ENCODE measurements around the gene ANP32A. TPM values are rescaled to one million over a fixed set of nuclear protein-coding genes. Genes with fewer than 3 reads are reported as not detected.

ANP32A gene
- total RNA-seq, 4 donors from 2014 or later = 27.1 to 55.8 (median 50.6) TPM

DNA sequence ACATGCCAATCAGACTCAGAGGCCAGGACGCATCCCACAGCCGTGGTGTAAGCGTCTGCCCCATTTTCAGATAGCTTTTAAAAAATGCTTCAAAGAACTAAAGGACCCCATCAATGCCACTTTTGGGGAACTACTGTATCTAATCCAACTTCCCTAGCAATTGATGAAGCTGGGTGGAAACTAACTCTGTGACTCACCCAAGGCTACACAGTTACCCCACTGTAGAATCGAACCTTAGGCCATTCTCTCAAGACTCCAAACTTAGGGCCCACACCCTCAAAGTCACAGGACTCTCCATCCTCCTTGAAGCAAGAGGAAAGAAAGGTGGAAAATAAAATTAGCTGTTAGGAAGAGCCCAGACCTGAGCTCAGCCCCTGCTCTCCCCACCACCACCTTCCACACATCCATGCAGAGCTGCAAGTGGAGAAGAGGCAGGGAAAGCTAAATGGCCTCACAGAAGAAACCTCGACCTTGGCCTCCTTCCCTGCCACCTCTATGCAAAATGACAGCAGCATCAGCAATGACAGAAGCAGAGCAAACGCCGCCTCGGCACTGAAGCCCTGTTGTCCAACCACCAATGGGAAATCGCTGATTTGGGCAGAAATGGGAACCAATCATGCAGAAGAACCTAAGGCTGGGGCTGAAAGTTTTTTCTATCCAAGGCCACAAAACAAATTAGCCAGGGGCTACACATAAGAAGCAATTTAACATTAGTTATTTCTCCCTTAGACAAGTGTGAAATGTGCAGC is 22.2 kb downstream of the ANP32A start:
- TF ChIP-seq, protein P1, sequence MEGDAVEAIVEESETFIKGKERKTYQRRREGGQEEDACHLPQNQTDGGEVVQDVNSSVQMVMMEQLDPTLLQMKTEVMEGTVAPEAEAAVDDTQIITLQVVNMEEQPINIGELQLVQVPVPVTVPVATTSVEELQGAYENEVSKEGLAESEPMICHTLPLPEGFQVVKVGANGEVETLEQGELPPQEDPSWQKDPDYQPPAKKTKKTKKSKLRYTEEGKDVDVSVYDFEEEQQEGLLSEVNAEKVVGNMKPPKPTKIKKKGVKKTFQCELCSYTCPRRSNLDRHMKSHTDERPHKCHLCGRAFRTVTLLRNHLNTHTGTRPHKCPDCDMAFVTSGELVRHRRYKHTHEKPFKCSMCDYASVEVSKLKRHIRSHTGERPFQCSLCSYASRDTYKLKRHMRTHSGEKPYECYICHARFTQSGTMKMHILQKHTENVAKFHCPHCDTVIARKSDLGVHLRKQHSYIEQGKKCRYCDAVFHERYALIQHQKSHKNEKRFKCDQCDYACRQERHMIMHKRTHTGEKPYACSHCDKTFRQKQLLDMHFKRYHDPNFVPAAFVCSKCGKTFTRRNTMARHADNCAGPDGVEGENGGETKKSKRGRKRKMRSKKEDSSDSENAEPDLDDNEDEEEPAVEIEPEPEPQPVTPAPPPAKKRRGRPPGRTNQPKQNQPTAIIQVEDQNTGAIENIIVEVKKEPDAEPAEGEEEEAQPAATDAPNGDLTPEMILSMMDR (IDR thresholded peaks at IDR 0.05 in 4 of 5, conservative IDR thresholded peaks at IDR 0.05 in 1 of 5) = no peak
- TF ChIP-seq POLR2A (IDR thresholded peaks at IDR 0.05) = no peak
- no peak overlapping the region for H3K4me3 ChIP-seq
- H3K27ac ChIP-seq = peak overlapping the region in 1 of 4 donors; percentile 43
- peaks cover 59 to 60% of the 10 kb centered on the region in 2 donors for H3K4me1 ChIP-seq
- intact Hi-C loops (cut with DNase I; ENCODE audit: low total_unique reads) = no loop called here
- no peaks in the 10 kb centered on the region for H3K27me3 ChIP-seq
- no peaks in the 10 kb centered on the region for H3K9me3 ChIP-seq
- ATAC-seq (no peak), DNase-seq (no peak)
- H3K36me3 ChIP-seq = no peaks in the 10 kb centered on the region
- in situ Hi-C loops (cut with MboI; ENCODE audit: low sequenced_read_pairs in 4 of 4) = no loop called here

DNA sequence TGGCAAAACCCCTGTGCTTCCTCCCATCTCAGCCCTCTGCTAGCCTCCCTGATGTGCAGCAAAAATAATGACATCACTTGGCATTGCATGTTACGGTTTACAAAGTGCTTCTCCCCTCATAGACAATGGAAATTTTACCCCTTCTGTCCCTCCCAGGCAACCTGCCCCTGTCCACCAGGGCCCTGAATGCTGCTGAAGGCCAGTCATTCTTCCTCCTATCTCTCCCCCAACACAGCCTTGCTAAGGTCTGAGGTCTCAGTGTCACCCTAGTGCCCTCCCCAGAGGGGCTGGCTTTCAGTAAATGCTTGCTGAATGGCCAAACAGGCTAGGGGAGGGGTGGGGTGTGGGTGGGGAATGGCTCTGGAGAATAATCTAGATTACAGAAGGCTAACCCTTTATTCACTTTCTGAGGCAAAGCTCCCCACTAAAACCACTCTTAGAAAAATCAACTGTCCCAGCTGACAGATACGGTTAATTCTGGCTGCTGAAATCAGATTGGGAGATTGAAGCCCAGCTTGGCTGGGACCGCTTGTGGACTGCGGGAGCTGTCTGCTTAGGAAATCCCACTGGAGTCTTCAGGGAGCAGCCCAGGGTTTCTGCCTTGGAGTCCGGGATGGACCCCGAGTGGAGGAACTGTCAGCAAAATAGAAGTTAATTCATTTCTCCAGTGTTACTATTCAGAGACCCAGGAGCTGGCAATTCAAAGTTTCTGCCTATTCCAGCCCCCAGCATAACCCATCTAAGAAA is 22.9 kb downstream of the ANP32A start:
- Histone ChIP-seq H3K4me1 (peaks cover 63 to 67% of the 10 kb centered on the region in 2 donors), H3K27me3 (no peaks in the 10 kb centered on the region), H3K9me3 (no peaks in the 10 kb centered on the region), H3K4me3 (no peak overlapping the region), H3K27ac (peak overlapping the region in 3 of 4 donors; percentile 30 to 93 (median 43)), H3K36me3 (no peaks in the 10 kb centered on the region)
- intact Hi-C loops (cut with DNase I; ENCODE audit: low total_unique reads) = no loop called here
- DNase-seq = no peak
- TF ChIP-seq, protein P1 (IDR thresholded peaks at IDR 0.05 in 4 of 5, conservative IDR thresholded peaks at IDR 0.05 in 1 of 5) = no peak
- no peak for TF ChIP-seq POLR2A (IDR thresholded peaks at IDR 0.05)
- no peak for ATAC-seq
- in situ Hi-C loops (cut with MboI; ENCODE audit: low sequenced_read_pairs in 4 of 4) = no loop called here

GRCh38 chr15:68797191-68797590 is 23.5 kb downstream of the ANP32A start:
- Histone ChIP-seq H3K27me3 (no peaks in the 10 kb centered on the region), H3K4me1 (peaks cover 69 to 73% of the 10 kb centered on the region in 2 donors), H3K4me3 (no peak overlapping the region), H3K27ac (peak overlapping the region in 3 of 4 donors; percentile 30 to 93 (median 43)), H3K9me3 (no peaks in the 10 kb centered on the region), H3K36me3 (no peaks in the 10 kb centered on the region)
- no peak for ATAC-seq
- in situ Hi-C loops (cut with MboI; ENCODE audit: low sequenced_read_pairs in 4 of 4) (no loop called here), intact Hi-C loops (cut with DNase I; ENCODE audit: low total_unique reads) (no loop called here)
- no peak for DNase-seq
- TF ChIP-seq POLR2A (IDR thresholded peaks at IDR 0.05) = no peak
- TF ChIP-seq, protein P1 (IDR thresholded peaks at IDR 0.05 in 4 of 5, conservative IDR thresholded peaks at IDR 0.05 in 1 of 5) = no peak

GRCh38 chr15:68796576-68796975 is 24.1 kb downstream of the ANP32A start:
- Histone ChIP-seq H3K4me1 (peaks cover 74 to 75% of the 10 kb centered on the region in 2 donors), H3K9me3 (no peaks in the 10 kb centered on the region), H3K36me3 (no peaks in the 10 kb centered on the region), H3K27me3 (no peaks in the 10 kb centered on the region), H3K4me3 (no peak overlapping the region), H3K27ac (peak overlapping the region; percentile 80 to 93 (median 90))
- TF ChIP-seq, protein P1 (IDR thresholded peaks at IDR 0.05 in 4 of 5, conservative IDR thresholded peaks at IDR 0.05 in 1 of 5) = no peak
- TF ChIP-seq POLR2A (IDR thresholded peaks at IDR 0.05) = no peak
- no peak for DNase-seq
- intact Hi-C loops (cut with DNase I; ENCODE audit: low total_unique reads) (no loop called here), in situ Hi-C loops (cut with MboI; ENCODE audit: low sequenced_read_pairs in 4 of 4) (no loop called here)
- no peak for ATAC-seq
